Tibial artery (tissue), 4 donors: ENCODE results near the gene TTC13.

Experiments
- DNase-seq, 2 donors: peaks; one replicate each; pipeline ENCODE4 v3.0.0-alpha.2; 2019
- H3K27ac ChIP-seq, 2 donors: fragments of 200-600 bp; sonication (generic) in 1 of 2; 1 replicate in 1 of 2; 2 replicates in 1 of 2; pipeline ENCODE4 v1.5.1; 2018 to 2019; ENCODE audit warnings: mild to moderate bottlenecking in 1 of 2
- H3K27me3 ChIP-seq, 2 donors: fragments of 200-600 bp; sonication (generic) in 1 of 2; one replicate each; pipeline versions ENCODE4 v1.5.1 to v1.6.0; 2016 to 2019
- H3K36me3 ChIP-seq, 3 donors: fragments of 200-600 bp; sonication (generic) in 2 of 3; one replicate each; pipeline ENCODE4 v1.5.1; 2016 to 2019; ENCODE audit warnings: mild to moderate bottlenecking in 2 of 3
- H3K4me1 ChIP-seq, 4 donors: fragments of 200-600 bp; sonication (generic) in 2 of 4; 1 replicate in 3 of 4; 2 replicates in 1 of 4; pipeline ENCODE4 v1.5.1; 2016 to 2019
- H3K4me3 ChIP-seq, 2 donors: fragments of 200-600 bp; sonication (generic) in 1 of 2; 1 replicate in 1 of 2; 2 replicates in 1 of 2; pipeline ENCODE4 v1.5.1; 2018 to 2019; ENCODE audit warnings: mild to moderate bottlenecking in 2 of 2
- H3K9me3 ChIP-seq, 3 donors: fragments of 200-600 bp; sonication (generic) in 1 of 3; one replicate each; pipeline ENCODE4 v1.5.1; 2016 to 2019
- intact Hi-C: fragments of 100-400 bp; cut with DNase I; formaldehyde crosslinking; loops from one replicate; pipeline ENCODE4 v1.15.0; 2023; ENCODE audit warnings: low total_unique reads
- TF ChIP-seq, protein P1 (sequence below), 2 experiments: fragments of 200-600 bp in 1 of 2; fragments of 450-650 bp in 1 of 2; IDR thresholded peaks; one replicate each; pipeline ENCODE4 v1.5.1; 2017 to 2019; ENCODE audit warnings: antibody characterized with exemption in 2 of 2, mild to moderate bottlenecking in 1 of 2, moderate library complexity in 1 of 2

The TTC13 gene

DNA sequence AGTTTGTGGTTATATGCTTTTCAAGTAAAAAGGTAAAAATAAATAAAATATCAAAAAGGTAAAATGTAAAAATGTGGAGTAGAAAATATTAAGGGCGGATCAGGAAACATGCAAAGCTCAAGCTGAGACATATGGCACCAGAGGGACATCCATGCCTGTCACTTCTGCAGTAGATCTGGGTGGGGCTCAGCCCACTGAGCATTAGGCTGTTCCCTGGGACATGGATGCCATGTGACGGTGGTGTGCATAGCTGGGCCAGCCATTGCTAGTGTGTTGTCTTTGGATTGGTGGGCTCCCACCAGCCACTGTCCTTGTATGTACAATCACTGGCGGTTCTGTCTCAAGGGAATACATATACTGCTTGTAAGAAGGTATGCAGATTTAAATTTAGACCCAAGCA is 3.0 kb downstream of the TTC13 start:
- Histone ChIP-seq H3K27me3 (no peaks in the 10 kb centered on the region), H3K9me3 (no peaks in the 10 kb centered on the region), H3K27ac (no peak overlapping the region), H3K4me3 (no peak overlapping the region), H3K36me3 (peaks cover 0 to 10% (median 0%) of the 10 kb centered on the region in 3 donors), H3K4me1 (peaks cover 5 to 26% (median 15%) of the 10 kb centered on the region in 4 donors)
- TF ChIP-seq, protein P1, sequence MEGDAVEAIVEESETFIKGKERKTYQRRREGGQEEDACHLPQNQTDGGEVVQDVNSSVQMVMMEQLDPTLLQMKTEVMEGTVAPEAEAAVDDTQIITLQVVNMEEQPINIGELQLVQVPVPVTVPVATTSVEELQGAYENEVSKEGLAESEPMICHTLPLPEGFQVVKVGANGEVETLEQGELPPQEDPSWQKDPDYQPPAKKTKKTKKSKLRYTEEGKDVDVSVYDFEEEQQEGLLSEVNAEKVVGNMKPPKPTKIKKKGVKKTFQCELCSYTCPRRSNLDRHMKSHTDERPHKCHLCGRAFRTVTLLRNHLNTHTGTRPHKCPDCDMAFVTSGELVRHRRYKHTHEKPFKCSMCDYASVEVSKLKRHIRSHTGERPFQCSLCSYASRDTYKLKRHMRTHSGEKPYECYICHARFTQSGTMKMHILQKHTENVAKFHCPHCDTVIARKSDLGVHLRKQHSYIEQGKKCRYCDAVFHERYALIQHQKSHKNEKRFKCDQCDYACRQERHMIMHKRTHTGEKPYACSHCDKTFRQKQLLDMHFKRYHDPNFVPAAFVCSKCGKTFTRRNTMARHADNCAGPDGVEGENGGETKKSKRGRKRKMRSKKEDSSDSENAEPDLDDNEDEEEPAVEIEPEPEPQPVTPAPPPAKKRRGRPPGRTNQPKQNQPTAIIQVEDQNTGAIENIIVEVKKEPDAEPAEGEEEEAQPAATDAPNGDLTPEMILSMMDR (IDR thresholded peaks at IDR 0.05): no peak
- no peak for DNase-seq
- intact Hi-C loops: loop anchor here (5.0 to 10.0 kb wide), 3 partner anchors 48 to 178 kb away; partner anchors contain the start of gene C1orf198

DNA sequence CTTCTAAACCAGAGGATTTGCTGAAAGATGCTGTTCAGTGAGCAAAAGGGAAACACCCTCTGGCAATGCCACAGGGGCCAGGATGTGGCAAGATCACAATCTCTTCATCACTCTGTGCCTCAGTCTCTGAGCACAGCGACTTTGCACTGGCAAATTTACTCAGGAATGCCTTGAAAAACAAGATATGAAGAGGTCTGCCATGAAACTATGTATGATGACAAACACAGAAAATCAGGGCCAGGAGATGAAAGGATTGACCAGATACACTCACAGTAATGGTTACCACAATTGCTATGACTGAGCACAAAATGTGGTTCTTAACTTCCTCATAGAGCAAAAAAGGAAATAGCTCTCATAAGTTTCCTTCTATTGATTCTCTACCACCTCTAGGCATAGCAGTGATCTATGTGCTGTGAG is 5.8 kb downstream of the TTC13 start:
- DNase-seq: no peak
- H3K4me3 ChIP-seq: no peak overlapping the region
- TF ChIP-seq, protein P1 (IDR thresholded peaks at IDR 0.05): no peak
- intact Hi-C loops: loop anchor here (10.0 kb wide), 1 partner anchor 108 kb away; the partner anchor contains the start of gene C1orf198
- H3K27ac ChIP-seq: no peak overlapping the region
- H3K36me3 ChIP-seq: peaks cover 0 to 16% (median 0%) of the 10 kb centered on the region in 3 donors
- H3K9me3 ChIP-seq: no peaks in the 10 kb centered on the region
- peaks cover 0 to 13% (median 7%) of the 10 kb centered on the region in 4 donors for H3K4me1 ChIP-seq
- no peaks in the 10 kb centered on the region for H3K27me3 ChIP-seq

DNA sequence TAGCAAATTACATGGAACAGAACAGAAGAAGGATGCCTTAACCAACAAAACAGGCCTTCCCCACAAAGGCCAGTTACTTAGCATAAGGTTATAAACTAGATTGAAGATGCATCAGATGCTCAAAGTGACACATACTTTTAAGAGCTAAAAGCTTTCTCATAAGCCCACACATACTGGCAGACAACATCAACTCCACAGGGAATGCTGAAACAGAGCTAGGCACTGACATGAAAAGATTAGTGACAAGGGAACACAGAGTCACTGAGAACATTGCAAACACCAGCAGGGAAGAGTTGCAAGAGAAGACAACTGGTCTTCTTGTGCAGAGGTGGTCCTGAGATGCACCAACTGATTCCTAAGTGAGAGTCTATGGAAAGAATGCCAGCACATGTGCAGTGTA is 6.9 kb downstream of the TTC13 start:
- Histone ChIP-seq H3K9me3 (no peaks in the 10 kb centered on the region), H3K4me3 (no peak overlapping the region), H3K27me3 (no peaks in the 10 kb centered on the region), H3K27ac (no peak overlapping the region), H3K36me3 (peaks cover 0 to 16% (median 0%) of the 10 kb centered on the region in 3 donors), H3K4me1 (peaks cover 0 to 2% (median under 1%) of the 10 kb centered on the region in 4 donors)
- TF ChIP-seq, protein P1 (IDR thresholded peaks at IDR 0.05): no peak
- intact Hi-C loops: loop anchor here (10.0 kb wide), 1 partner anchor 107 kb away; the partner anchor contains the start of gene C1orf198
- no peak for DNase-seq

DNA sequence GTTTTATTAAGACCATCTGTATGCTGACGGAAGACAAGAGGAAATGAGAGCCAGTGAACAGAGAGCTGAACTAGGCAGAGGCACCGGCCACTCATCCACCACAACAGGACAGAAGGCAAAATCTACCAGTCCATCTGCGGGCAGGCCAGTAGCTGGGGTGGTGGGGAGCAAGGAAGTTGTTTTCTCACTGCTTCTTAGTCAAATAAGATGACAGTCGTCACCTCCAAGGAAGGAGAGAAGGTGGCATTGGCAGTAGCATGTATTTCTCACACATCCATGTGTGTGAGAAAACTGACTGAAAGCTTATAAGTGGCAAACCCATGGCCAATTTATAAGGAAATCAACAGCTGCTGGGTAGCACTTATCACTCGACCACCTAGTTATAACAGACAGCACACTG is 8.2 kb downstream of the TTC13 start:
- Histone ChIP-seq H3K27ac (no peak overlapping the region), H3K27me3 (no peaks in the 10 kb centered on the region), H3K4me3 (no peak overlapping the region), H3K9me3 (no peaks in the 10 kb centered on the region), H3K36me3 (peaks cover 0 to 6% (median 0%) of the 10 kb centered on the region in 3 donors), H3K4me1 (no peaks in the 10 kb centered on the region)
- DNase-seq: no peak
- intact Hi-C loops: loop anchor here (10.0 kb wide), 1 partner anchor 106 kb away; the partner anchor contains the start of gene C1orf198
- TF ChIP-seq, protein P1 (IDR thresholded peaks at IDR 0.05): no peak

DNA sequence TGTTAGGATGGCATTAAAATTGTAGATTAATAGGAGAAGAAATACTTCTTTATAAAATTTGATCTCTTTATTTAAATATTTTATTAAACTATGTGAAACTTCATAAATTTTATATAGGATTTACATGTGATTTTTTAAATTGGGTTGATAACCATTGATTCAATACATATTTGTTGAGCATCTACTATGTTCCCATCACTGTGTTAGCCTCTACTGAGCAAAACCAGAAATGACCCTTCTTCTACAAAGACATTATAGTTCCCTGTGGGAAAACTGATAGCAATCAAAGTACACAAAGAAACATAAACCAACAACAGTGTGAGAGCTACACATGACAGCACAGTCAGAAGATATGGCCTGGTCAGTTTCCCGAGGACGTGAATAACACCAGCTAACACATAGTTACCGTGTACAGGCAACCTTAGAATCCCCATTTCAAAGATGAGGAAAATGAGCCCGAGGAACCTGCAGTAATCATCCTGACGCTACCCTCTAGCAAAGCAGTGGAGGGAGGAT is 12.2 kb downstream of the TTC13 start:
- no peak overlapping the region for H3K4me3 ChIP-seq
- H3K4me1 ChIP-seq: no peaks in the 10 kb centered on the region
- no peak for DNase-seq
- intact Hi-C loops: no loop called here
- H3K9me3 ChIP-seq: no peaks in the 10 kb centered on the region
- TF ChIP-seq, protein P1 (IDR thresholded peaks at IDR 0.05): no peak
- H3K27ac ChIP-seq: no peak overlapping the region
- peaks cover 0 to 6% (median 0%) of the 10 kb centered on the region in 3 donors for H3K36me3 ChIP-seq
- H3K27me3 ChIP-seq: no peaks in the 10 kb centered on the region
